Ectodermal cell (in vitro differentiated cells): Measurements from ENCODE around the gene MRPS34.

Experiments used
- H3K27ac ChIP-seq: 2 replicates; pipeline ENCODE4 v1.7.0; 2013; ENCODE audit warnings: mild to moderate bottlenecking, low read depth, low read length; ENCODE audit not compliant: insufficient read depth, poor library complexity, severe bottlenecking
- H3K27me3 ChIP-seq: 2 replicates; pipeline ENCODE4 v1.7.0; 2013; ENCODE audit warnings: mild to moderate bottlenecking, low read length; ENCODE audit not compliant: insufficient read depth, control insufficient read depth, poor library complexity, severe bottlenecking
- H3K36me3 ChIP-seq: one replicate; pipeline ENCODE4 v1.7.0; 2013; ENCODE audit warnings: low read length; ENCODE audit not compliant: control insufficient read depth, insufficient read depth
- H3K4me1 ChIP-seq: one replicate; pipeline ENCODE4 v1.7.0; 2013; ENCODE audit warnings: low read length; ENCODE audit not compliant: control insufficient read depth, insufficient read depth
- H3K4me3 ChIP-seq: 2 replicates; pipeline ENCODE4 v1.7.0; 2013; ENCODE audit warnings: low read depth, low read length, control low read depth; ENCODE audit not compliant: insufficient read depth
- H3K9me3 ChIP-seq: 2 replicates; pipeline ENCODE4 v1.7.0; 2013; ENCODE audit warnings: mild to moderate bottlenecking, low read length, moderate library complexity; ENCODE audit not compliant: control insufficient read depth
- WGBS, 2 experiments: methylation state at CpG; one replicate each; pipeline ENCODE4 v1.1.7; 2013; ENCODE audit warnings: missing lambda C conversion rate in 2 of 2; 5-methylcytosine and 5-hydroxymethylcytosine counted together

The MRPS34 gene

GRCh38 chr16:1794908-1795666 lies 22.2 kb upstream of the MRPS34 start:
- Histone ChIP-seq H3K27me3 (no peaks in the 10 kb centered on the region), H3K9me3 (no peaks in the 10 kb centered on the region), H3K36me3 (no peaks in the 10 kb centered on the region), H3K27ac (no peak overlapping the region), H3K4me3 (no peak overlapping the region), H3K4me1 (no peaks in the 10 kb centered on the region)
- 92 to 93% methylated on average over 32 of the region's 32 CpGs for WGBS, 2 experiments

- Histone ChIP-seq H3K27ac (no peak overlapping the region), H3K4me3 (no peak overlapping the region), H3K4me1 (no peaks in the 10 kb centered on the region), H3K36me3 (no peaks in the 10 kb centered on the region), H3K27me3 (no peaks in the 10 kb centered on the region), H3K9me3 (no peaks in the 10 kb centered on the region)
- WGBS, 2 experiments: 80 to 82% methylated on average over 18 of the region's 18 CpGs
Observed at GRCh38 chr16:1794221-1794871, 21.4 kb upstream of the MRPS34 start.

DNA sequence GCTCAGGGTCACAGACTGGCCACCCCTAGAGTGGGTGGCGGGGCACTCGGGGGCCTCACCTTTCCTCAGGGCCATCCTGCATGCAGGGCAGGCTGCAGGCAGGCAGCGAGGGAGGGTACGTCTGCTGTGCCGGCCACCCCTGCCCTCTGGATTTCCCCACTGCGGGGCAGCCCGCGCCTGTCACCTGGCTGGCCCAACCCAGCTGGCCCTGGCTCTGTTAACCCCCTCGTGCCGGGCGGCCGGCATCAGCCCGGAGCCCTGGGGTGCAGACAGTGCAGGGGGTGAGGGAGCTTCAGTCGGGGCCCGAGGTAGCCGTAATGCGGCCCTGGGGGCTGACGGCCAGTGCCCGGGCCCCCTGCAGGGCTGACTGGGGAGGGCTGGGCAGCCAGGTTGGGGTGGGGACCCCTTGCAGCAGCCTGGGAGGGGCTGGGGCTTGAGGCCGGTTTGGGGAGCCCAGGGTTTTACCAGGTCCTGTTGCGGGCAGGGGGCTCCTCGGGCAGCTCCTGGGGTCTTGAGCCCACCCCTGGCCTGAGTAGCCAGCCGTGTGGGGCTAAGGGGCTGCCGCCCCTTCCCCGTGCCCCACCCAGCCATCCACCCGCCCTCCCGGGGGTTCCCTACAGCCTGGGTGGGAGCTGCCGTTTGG lies 20.8 kb upstream of the MRPS34 start, which contains the start of gene IGFALS:
IGFALS (minus strand) TSS at position 128 of the 643 bp plus-strand sequence; CDS start at position 75, 53 bp downstream.
- 87 to 91% methylated on average over 28 of the region's 28 CpGs for WGBS, 2 experiments
- Histone ChIP-seq H3K36me3 (peaks cover 3% of the 10 kb centered on the region), H3K4me1 (no peaks in the 10 kb centered on the region), H3K27ac (no peak within 1 kb of the TSS), H3K9me3 (no peaks in the 10 kb centered on the region), H3K4me3 (no peak within 1 kb of the TSS), H3K27me3 (no peaks in the 10 kb centered on the region)

DNA sequence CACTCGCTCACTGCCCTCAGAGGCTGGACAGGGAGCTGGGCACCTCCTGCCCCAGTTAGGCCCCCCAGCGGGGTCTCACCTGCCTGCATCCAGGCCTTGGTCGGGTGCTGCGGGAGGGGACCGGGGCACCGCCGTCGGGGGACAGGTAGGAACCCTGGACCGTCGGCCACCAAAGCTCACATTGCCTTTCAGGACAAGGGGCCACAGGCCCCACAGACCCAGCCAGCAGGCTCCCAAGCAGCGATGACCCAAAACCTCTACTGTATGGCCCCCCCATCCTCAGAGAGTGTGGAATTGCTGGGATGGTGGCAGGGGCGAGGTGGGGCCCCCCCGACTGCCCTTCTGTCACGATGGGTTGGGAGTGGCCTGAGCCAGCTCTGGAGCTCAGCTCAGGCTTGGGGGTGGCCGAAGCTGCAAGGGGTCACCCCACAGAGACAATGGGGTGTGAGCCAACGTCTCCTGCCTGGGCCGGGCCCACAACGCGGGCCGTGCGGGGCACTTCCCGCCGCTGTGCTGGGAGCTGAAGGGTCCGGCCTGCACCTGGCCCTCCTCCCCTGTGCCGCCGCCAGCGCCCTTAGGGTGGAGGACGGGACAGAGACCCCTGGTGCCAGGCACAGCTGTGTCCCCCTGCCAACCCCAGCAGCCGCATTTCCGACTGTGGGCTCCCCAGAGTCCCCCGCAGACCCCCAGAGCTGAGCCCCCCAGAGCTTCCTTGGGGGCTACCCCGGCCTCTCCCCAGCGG lies 20.1 kb upstream of the MRPS34 start:
- no peaks in the 10 kb centered on the region for H3K27me3 ChIP-seq
- peaks cover 3% of the 10 kb centered on the region for H3K36me3 ChIP-seq
- 93% methylated on average over 33 of the region's 33 CpGs for WGBS, 2 experiments
- H3K4me1 ChIP-seq: no peaks in the 10 kb centered on the region
- H3K4me3 ChIP-seq: no peak overlapping the region
- no peaks in the 10 kb centered on the region for H3K9me3 ChIP-seq
- no peak overlapping the region for H3K27ac ChIP-seq

- Histone ChIP-seq H3K36me3 (peaks cover 3% of the 10 kb centered on the region), H3K27me3 (no peaks in the 10 kb centered on the region), H3K27ac (no peak overlapping the region), H3K4me1 (no peaks in the 10 kb centered on the region), H3K4me3 (no peak overlapping the region), H3K9me3 (no peaks in the 10 kb centered on the region)
- 94% methylated on average over 59 of the region's 59 CpGs for WGBS, 2 experiments
Observed at GRCh38 chr16:1791943-1792812, 19.2 kb upstream of the MRPS34 start.

DNA sequence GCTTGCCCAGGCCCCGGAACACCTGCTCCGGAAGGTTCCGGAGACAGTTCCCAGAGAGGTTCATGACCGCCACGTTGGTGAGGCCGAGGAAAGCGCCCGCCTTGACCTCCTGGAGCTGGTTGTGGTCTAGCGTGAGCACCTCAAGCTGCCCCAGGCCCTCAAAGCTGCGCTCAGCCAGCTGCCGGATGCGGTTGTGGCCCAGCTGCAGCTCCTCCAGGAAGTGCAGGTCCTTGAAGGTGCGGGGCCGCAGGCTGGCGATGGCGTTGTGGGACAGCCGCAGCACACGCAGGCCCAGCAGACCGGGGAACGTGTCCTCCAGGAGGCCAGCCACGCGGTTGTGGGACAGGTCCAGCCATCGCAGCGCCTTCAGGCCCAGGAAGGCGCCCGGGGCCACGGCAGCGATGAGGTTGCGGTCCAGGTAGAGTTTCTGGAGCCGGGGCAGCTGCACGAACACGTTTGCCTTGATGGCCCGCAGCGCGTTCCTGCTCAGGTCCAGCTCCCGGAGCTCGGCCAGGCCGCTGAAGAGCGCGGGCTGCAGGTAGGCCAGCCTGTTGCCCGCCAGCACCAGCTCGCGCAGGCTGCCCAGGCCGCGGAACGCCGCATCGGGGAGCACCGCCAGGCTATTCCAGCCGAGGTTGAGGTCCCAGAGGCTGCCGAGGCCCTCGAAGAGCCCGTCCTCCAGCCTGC lies 18.5 kb upstream of the MRPS34 start:
- H3K27me3 ChIP-seq: no peaks in the 10 kb centered on the region
- 95% methylated on average over 53 of the region's 53 CpGs for WGBS, 2 experiments

GRCh38 chr16:1790611-1791255 lies 17.8 kb upstream of the MRPS34 start:
- WGBS, 2 experiments: 96% methylated on average over 44 of the region's 44 CpGs
- Histone ChIP-seq H3K27me3 (no peaks in the 10 kb centered on the region), H3K36me3 (peaks cover 3% of the 10 kb centered on the region), H3K27ac (no peak overlapping the region), H3K4me3 (no peak overlapping the region), H3K4me1 (no peaks in the 10 kb centered on the region), H3K9me3 (no peaks in the 10 kb centered on the region)

More for the DNA sequence above, 18.5 kb upstream of the MRPS34 start:
- no peak overlapping the region for H3K4me3 ChIP-seq
- peaks cover 3% of the 10 kb centered on the region for H3K36me3 ChIP-seq
- H3K9me3 ChIP-seq: no peaks in the 10 kb centered on the region
- H3K27ac ChIP-seq: no peak overlapping the region
- H3K4me1 ChIP-seq: no peaks in the 10 kb centered on the region

DNA sequence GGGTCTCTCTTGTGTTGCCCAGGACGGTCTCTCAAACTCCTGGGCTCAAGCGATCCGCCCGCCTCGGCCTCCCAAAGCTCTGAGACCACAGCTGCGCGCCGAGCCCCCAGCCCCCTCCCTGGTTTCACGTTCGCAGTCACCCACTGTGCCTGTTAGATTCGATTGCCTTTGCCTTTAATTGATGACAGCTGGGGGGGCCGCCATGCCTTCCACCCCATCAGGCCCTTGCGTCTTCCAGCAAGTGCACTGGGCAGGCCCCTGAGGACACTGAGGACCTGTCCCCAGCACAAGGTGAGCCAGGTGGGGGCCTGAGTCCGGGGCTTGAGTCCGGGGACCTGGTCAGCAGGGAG lies 17.3 kb upstream of the MRPS34 start:
- Histone ChIP-seq H3K27me3 (no peaks in the 10 kb centered on the region), H3K36me3 (peaks cover 3% of the 10 kb centered on the region), H3K9me3 (no peaks in the 10 kb centered on the region), H3K27ac (no peak overlapping the region), H3K4me3 (no peak overlapping the region), H3K4me1 (no peaks in the 10 kb centered on the region)
- WGBS, 2 experiments: 95 to 97% methylated on average over 15 of the region's 15 CpGs

- no peaks in the 10 kb centered on the region for H3K9me3 ChIP-seq
- no peaks in the 10 kb centered on the region for H3K27me3 ChIP-seq
- no peak overlapping the region for H3K4me3 ChIP-seq
- H3K36me3 ChIP-seq: peaks cover 3% of the 10 kb centered on the region
- H3K4me1 ChIP-seq: no peaks in the 10 kb centered on the region
- no peak overlapping the region for H3K27ac ChIP-seq
- WGBS, 2 experiments: 94 to 95% methylated on average over 25 of the region's 25 CpGs
Observed at GRCh38 chr16:1789643-1790045, 16.7 kb upstream of the MRPS34 start.
